ENCODE results near the gene MIER2.

DNA sequence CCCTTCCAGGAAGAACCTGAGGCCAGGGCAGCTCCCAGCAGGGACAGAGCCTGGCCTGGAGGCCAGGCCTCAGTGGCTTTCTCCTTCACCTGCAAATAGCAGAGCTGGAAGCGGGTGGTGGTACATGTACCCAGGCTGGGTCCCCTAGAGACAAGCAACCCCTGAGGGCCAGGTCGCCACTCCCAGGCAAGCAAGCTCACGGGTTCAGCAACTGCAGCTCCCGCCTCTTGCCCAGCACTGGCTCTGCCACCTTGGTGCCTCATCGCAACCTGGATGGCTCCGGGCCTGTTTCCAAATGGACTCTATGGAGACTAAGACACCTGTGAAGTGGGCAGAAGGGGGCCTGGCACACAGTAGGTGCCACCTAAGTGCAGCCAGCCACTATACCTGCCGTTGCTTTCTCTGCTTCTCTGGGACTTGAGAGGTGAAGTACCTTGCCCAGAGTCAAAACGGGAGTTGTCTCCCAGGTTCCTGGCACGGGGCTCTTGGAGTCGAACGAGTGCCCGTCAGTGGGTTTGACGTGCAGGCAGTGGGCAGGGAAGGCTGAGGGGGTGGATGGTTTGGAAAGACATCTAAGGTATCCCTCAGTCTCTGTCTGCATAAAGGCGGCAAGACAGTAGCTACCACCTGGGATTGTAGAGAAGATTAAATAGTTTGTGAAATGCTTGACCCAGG lies 51.0 kb downstream of the MIER2 start:
- TF ChIP-seq, protein P1, sequence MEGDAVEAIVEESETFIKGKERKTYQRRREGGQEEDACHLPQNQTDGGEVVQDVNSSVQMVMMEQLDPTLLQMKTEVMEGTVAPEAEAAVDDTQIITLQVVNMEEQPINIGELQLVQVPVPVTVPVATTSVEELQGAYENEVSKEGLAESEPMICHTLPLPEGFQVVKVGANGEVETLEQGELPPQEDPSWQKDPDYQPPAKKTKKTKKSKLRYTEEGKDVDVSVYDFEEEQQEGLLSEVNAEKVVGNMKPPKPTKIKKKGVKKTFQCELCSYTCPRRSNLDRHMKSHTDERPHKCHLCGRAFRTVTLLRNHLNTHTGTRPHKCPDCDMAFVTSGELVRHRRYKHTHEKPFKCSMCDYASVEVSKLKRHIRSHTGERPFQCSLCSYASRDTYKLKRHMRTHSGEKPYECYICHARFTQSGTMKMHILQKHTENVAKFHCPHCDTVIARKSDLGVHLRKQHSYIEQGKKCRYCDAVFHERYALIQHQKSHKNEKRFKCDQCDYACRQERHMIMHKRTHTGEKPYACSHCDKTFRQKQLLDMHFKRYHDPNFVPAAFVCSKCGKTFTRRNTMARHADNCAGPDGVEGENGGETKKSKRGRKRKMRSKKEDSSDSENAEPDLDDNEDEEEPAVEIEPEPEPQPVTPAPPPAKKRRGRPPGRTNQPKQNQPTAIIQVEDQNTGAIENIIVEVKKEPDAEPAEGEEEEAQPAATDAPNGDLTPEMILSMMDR (IDR thresholded peaks at IDR 0.05; ENCODE audit: low read length): no peak
- no peak for TF ChIP-seq EZH2 (IDR thresholded peaks at IDR 0.05; ENCODE audit: borderline replicate concordance, low read length)

Measured in OCI-LY1 (cell line).